SU-DHL-6 (cell line): ENCODE results near the gene IMPDH1.

Experiments used
- CTCF ChIP-seq: fragments of 200-600 bp; sonication (generic); IDR thresholded peaks from one replicate; pipeline ENCODE4 v1.5.1; 2017; ENCODE audit warnings: antibody characterized with exemption, mild to moderate bottlenecking, low read length, moderate library complexity; ENCODE audit not compliant: insufficient read depth, poor library complexity, severe bottlenecking
- EZH2phosphoT487 ChIP-seq: fragments of 200-600 bp; sonication (generic), shearing (Covaris generic); conservative IDR thresholded peaks from 2 replicates; pipeline ENCODE4 v1.6.1; 2018; ENCODE audit warnings: mild to moderate bottlenecking, antibody characterized with exemption, low read length, moderate library complexity, mixed read lengths

- no peak for TF ChIP-seq EZH2phosphoT487
- no peak for TF ChIP-seq CTCF
Observed at GRCh38 chr7:128365432-128365831, 44.4 kb downstream of the IMPDH1 start.
